Measurements from ENCODE around the gene GP1BA. TPM values are rescaled to one million over a fixed set of nuclear protein-coding genes. Genes with fewer than 3 reads are reported as not detected.

Gene GP1BA
- total RNA-seq (2014; rRNA removed; shearing (Covaris generic)), result 0.05 TPM in 1 of 2 replicates, not detected in the other

- DNase-seq (ENCODE audit: low read depth), result peak; percentile 26
Observed at GRCh38 chr17:4931963-4932362, at the start of gene GP1BA. Gene GP1BA, plus strand, starts transcription at chr17:4932277. Its CDS starts 328 bp downstream, at chr17:4932605.

DNA sequence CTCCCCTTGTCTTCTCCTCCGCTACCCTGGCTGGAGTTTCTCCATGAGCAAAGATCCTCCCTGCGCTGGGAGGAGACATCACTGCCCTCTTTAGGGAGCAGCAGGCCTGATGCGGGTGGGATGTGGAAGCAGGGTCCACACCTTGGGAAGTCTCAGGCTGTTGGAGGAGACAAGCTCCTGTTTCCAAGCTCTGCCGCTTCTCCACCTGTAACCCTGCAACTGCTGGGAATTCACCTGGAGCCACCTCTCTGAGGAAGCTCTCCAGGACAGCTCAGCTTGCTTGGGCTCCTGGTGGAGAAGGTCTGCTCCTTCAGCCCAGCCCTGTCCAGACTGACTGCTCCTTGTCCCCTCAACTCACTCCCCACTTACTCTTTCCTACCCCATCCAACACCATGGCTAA, 47.6 kb upstream of the GP1BA start:
- DNase-seq (ENCODE audit: low read depth), result no peak

DNA sequence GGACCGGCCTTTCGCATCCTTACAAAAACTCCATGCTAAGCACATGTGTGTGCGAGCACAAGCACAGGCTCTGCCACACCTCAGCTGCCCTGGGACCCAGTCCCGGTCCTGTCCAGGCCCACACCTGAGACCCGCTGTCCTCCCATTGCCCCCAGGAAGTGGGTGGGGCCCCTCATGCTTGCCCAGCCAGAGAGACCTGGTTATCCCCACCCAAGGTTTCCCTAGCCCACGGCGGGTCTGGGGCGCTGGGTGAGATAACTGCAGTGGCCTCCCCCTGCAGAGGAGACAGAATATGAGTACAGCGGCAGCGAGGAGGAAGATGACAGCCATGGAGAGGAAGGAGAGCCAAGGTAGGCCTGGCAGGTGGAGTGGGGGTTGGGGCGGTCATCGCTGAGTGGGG, 45.2 kb upstream of the GP1BA start:
- DNase-seq (ENCODE audit: low read depth), result no peak

DNA sequence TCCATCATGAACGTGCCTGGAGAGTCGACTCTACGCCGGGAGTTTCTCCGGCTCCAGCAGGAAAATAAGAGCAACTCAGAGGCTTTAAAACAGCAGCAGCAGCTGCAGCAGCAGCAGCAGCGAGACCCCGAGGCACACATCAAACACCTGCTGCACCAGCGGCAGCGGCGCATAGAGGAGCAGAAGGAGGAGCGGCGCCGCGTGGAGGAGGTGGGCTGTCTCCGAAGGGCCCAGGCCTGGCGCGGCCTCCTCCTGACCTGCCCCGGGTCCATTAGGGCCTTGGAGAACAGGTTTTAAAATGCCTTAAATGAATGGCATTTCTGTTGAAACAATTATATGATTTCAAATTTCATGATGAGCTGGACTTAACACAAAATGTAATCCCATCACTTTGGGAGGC, 44.5 kb upstream of the GP1BA start:
- no peak for DNase-seq (ENCODE audit: low read depth)

DNA sequence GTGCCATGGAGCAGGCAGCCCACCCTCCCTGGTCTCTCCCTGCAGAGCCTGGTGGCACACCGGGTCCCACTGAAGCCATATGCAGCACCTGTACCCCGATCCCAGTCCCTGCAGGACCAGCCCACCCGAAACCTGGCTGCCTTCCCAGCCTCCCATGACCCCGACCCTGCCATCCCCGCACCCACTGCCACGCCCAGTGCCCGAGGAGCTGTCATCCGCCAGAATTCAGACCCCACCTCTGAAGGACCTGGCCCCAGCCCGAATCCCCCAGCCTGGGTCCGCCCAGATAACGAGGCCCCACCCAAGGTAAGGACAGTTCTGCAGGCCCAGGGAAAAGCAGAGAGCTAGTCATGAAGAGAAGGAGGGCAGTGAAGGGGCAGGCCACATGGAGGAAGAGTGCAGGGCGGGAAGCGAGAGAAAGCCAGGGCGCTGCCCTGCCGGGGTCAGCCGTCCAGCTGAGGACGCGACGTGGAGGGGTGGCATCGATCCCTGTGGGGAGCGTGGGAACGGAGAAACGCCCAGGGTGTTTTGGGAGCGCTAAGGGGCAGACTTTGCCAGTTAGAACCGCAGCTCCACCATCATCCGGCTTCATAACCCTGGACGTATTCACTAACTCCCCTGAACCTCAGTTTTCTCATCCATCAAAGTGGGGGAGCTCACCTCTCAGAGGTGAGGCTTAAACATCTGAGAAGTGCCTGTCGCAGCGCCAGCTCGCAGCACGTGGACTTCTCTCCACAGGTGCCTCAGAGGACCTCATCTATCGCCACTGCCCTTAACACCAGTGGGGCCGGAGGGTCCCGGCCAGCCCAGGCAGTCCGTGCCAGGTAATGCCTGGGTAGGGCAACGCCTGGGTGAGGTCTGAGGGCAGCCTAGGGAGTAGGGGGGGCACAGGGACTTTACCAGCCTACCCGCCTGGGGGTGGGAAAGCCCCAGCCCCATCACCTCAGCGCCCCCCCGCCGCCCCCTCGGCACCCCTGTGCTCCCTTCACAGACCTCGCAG, 40.4 kb upstream of the GP1BA start:
- DNase-seq (ENCODE audit: low read depth), result no peak

DNA sequence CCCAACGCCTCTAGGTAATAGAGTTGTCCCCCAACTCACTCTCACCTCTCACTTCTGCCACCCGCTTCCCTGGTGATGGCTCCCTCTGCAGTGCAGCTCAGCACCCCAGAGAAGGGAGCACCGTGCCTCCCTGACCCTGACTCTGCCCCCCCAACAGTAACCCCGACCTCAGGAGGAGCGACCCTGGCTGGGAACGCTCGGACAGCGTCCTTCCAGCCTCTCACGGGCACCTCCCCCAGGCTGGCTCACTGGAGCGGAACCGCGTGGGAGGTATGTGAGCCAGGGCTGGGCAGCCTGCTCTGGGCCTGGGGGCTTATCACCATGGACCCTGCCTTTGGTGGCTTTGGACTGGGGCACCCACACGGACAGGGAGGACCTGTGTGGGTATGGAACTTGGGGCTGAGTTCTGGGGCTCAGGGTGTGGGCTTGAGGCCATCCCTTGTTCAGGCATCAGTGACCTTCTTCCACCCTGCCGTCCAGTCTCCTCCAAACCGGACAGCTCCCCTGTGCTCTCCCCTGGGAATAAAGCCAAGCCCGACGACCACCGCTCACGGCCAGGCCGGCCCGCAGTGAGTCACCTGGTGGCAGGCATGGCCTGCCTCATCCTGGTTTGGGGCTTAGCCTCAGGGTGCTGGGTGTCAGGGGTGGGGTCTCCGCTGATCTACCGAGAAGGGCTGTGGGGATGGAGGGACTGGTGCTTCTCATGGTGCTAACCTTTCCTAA, 39.4 kb upstream of the GP1BA start:
- DNase-seq (ENCODE audit: low read depth), result no peak

- no peak for DNase-seq (ENCODE audit: low read depth)
Observed at GRCh38 chr17:4893272-4893671, 38.8 kb upstream of the GP1BA start.

DNA sequence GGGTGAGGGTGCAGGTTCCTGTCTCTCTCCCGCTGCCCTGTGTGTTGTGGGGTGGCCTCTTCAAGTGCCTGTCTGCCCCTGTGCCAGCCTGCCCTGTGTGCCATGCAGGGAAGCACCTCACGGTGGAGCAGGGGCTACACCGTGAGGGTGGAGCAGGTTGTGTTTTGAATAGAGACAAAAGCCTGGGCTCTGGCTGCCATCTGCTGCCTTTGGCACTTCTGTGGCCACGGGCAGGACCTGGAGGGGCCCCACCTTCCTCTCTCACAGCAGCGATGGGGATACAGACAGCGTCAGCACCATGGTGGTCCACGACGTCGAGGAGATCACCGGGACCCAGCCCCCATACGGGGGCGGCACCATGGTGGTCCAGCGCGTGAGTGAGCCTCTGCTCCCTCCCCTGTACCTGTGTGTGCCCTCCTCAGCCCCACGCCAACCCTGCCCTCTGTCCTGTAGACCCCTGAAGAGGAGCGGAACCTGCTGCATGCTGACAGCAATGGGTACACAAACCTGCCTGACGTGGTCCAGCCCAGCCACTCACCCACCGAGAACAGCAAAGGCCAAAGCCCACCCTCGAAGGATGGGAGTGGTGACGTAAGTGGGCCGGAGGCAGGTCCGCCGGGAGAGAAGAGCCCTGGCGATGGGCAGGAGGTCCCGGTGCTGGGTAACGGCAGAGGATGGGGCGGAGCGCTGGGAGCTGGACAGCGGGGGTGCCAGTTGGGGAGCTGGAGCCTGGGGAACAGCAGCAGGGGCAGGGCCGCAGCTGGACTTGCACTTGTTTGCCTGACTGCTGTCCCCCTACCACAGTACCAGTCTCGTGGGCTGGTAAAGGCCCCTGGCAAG, 38.1 kb upstream of the GP1BA start:
- DNase-seq (ENCODE audit: low read depth), result no peak

DNA sequence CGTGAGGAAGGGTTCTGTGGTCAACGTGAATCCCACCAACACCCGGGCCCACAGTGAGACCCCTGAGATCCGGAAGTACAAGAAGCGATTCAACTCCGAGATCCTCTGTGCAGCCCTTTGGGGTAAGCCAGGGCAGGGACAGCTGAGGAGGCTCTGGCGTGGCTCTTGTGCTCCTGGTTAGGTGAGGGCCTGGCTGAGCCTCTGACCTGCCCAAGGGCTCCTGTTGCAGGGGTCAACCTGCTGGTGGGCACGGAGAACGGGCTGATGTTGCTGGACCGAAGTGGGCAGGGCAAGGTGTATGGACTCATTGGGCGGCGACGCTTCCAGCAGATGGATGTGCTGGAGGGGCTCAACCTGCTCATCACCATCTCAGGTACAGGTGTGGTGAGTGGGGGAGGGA, 37.0 kb upstream of the GP1BA start:
- no peak for DNase-seq (ENCODE audit: low read depth)

DNA sequence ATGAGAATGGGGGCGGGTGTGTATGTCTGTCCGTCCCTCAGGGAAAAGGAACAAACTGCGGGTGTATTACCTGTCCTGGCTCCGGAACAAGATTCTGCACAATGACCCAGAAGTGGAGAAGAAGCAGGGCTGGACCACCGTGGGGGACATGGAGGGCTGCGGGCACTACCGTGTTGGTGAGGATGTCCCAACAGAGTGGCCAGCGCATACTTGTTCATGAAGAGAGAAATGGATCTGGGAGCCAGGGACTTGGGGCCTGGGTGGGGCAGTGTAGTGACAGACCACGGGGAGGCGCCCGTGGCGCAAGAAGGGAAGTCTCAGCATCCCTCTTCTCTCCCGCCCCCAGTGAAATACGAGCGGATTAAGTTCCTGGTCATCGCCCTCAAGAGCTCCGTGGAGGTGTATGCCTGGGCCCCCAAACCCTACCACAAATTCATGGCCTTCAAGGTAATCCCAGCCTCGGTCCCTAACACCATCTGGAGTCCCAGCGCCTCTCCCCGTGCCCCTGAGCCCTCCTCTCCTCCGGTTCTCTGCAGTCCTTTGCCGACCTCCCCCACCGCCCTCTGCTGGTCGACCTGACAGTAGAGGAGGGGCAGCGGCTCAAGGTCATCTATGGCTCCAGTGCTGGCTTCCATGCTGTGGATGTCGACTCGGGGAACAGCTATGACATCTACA, 36.3 kb upstream of the GP1BA start:
- no peak for DNase-seq (ENCODE audit: low read depth)

GRCh38 chr17:4896332-4897197, 35.5 kb upstream of the GP1BA start:
- no peak for DNase-seq (ENCODE audit: low read depth)

DNA sequence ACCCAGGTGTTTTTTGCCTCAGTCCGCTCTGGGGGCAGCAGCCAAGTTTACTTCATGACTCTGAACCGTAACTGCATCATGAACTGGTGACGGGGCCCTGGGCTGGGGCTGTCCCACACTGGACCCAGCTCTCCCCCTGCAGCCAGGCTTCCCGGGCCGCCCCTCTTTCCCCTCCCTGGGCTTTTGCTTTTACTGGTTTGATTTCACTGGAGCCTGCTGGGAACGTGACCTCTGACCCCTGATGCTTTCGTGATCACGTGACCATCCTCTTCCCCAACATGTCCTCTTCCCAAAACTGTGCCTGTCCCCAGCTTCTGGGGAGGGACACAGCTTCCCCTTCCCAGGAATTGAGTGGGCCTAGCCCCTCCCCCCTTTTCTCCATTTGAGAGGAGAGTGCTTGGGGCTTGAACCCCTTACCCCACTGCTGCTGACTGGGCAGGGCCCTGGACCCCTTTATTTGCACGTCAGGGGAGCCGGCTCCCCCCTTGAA, 34.8 kb upstream of the GP1BA start:
- DNase-seq (ENCODE audit: low read depth), result no peak

DNA sequence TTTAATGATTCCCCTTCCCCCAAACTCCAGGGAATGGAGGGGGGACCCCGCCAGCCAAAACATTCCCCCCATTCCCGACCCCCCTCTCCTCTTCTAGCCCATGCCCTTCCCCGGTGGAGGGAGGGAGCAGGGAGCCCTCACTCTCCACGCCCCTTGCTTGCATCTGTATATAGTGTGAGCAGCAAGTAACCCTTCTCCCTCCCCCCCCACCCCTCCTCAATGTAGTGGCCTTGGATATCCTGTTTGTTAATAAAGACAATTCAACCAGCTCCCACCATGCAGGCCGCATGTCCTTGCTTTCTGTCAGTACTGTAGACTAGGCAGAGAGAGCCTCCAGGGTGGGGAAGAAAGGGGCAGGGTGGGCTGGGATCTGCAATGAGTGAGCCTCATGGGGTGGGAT, 34.3 kb upstream of the GP1BA start:
- no peak for DNase-seq (ENCODE audit: low read depth)

DNA sequence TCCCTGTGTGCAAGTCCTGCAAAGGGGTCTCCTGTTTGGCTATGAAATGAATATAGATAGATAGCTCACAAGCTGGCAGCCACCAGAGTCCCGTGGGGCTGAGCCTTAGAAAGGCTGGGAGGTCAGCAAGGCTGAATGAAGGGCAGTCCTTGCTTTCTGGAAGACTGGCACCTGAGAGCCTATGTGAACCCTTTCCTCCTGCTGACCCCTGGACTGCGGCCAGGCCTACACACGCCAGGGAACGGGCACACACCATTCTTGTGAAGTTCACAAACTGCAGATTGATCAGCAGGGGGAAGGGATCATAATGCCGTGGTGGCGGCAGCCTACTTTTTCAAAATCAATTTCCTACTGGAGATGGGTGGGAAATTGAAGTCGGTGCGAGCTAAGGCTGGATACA, 33.7 kb upstream of the GP1BA start:
- no peak for DNase-seq (ENCODE audit: low read depth)

GRCh38 chr17:4898927-4899326, 33.1 kb upstream of the GP1BA start:
- no peak for DNase-seq (ENCODE audit: low read depth)

DNA sequence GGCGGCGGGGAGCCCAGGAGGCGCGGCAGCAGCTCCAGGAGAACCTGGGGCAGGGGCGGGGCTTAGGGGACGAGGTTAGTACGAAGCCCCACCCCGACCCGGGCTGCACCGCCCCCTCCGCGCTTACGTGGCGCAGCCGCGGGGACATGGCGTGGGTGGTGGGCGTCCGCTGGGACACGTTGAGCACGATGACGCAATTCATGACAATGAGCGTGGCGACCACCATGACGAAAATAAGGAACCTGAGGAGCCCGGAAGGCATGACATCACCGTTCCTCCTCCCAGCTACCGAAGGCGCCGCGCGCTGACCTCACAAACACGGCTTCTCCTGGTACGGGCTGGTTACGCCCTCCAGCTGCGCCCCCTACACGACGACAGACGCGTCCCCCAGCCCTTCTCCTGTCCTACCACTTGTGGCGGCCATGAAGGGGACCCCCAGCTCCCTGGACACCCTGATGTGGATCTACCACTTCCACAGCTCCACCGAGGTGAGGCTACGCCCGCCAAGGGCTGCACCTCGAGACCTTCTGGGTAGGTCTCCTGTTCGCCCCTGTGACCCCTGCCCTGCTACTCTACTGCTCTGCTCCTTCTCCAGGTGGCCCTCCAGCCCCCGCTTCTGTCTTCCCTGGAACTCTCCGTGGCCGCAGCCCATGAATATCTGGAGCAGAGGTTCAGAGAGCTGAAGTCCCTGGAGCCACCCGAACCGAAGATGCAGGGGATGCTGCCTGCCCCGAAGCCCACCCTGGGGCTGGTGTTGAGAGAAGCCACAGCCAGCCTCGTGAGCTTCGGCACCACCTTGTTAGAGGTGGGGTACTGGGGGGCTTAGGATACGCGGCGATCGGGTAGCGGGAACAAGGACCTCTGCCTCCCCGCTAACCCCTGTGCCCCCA, 32.5 kb upstream of the GP1BA start, which contains the start of gene C17orf107:
Gene C17orf107 (plus strand): TSS at position 196 of the 890 bp plus-strand sequence. CDS start 227 bp downstream, at position 423.
- no peak for DNase-seq (ENCODE audit: low read depth)

DNA sequence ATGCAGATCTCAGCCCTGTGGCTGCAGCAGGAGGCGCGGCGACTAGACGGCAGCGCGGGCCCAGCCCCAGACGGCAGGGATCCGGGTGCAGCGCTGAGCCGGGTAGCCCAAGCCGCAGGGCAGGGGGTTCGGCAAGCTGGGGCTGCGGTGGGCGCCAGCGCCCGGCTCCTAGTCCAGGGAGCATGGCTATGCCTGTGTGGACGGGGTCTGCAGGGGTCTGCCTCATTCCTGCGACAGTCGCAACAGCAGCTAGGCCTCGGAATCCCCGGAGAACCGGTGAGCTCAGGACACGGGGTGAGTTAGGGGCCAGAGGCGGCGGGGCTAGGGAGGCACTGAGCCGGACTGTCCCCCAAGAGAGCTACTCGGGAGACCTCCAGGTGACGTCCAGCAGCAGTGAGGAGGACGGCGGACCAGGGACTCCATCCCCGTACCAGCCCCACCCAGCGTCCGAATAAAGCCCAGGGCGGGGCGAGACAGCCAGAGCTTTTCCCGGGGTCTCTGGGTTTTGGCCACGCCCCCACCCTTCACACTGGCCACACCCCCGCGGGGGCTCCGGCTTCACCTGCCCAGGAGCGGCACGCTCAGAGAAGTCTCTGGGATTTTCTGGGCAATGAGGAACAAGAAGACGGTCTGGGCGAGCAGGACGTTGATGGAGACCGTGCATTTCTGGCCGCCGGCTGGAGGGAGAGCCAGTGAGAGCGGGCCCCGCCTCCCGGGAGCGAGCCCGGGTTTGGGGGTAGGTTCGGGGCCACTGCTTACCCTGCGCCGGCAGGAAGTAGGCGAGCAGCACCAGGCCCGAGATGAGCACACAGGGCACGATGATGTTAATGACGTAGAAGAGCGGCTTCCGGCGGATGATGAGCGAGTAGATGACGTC, 31.6 kb upstream of the GP1BA start:
- DNase-seq (ENCODE audit: low read depth), result no peak

- DNase-seq (ENCODE audit: low read depth), result no peak
Observed at GRCh38 chr17:4901108-4901647, 30.9 kb upstream of the GP1BA start.
